ENCODE results near the gene SKIC8.

The SKIC8 gene

DNA sequence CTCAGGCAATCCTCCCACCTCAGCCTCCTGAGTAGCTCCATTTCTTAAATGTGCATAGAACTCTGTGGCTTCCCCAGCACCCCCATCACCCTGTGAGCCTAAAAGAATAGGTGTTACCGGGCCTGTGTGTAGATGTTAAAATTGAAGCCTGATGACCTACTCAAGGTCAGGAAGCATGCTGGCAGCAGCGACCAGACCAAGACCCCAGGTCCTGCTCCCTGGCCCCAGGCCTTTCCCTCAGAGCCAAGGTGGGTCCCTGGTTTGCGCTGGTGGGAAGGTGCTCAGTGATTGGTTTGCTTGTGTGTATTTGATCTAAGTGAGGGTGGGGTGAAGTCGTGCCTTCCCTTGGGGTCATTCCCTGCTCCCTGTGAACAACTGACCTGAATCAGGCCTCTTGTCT is 22.4 kb upstream of the SKIC8 start:
- DNase-seq, result no peak

DNA sequence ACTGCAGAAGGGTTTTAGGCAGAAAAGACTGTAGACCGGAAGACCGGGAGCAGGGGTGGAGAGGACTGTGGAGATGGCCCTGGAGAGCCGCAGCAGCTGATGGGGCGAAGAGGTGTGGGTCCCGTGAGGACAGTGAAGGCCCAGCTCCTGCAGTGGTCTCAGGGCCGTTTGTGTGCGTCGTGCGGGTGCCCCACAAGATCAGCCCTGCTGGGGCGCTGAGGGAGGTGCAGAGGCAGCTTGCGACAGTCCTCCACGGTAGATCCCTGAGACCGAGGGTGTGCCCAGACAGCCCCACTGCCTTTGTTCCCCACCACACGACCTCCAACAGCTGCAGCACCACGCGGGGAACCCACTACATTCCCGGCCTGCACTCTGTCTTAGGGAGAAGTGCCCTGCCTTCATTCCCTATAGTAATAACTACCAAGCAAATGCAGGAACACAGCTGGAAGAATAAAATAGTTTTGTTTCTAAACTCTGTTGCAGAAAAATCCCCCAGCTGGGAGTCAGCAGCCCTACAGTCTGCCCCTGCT is 21.7 kb upstream of the SKIC8 start:
- no peak for DNase-seq

DNA sequence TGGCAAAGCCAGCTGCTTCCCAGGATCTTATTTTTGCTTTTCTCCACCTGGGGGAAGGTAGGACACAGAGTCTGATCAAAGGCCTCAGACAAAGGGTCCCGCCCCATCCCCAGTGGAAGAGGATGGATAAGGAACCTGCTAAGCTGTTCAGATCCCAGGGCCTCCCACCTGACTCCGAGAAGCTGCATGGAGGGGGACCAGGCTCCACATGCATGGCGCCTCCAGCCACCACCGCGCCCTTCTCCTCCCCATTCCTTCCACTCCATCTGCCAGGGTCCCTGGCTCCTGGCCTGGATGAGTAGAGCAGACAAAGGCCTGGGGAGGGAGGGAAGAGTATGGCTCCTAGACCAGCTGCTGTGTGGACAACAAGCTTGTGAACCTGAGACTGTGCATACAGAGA is 20.8 kb upstream of the SKIC8 start:
- DNase-seq, result no peak

DNA sequence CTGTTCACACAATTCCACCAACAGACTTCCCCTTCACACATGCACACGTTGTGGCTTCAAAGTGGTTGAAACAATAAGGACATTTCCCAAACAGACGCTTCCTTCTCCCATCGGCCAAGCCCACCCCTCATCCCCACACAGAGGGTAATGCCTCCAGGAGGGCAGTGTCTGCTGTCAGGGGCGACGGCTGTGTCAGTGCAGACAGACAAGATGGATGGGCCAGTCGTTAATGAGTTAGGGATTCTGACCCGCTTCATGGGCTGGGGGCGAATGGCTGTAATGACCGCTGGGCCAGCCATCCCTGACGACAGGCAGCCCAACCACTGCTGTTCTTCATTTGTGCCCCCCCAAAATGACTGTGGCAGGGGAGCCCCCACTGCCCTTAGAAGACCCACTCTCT is 20.2 kb upstream of the SKIC8 start:
- no peak for DNase-seq

DNA sequence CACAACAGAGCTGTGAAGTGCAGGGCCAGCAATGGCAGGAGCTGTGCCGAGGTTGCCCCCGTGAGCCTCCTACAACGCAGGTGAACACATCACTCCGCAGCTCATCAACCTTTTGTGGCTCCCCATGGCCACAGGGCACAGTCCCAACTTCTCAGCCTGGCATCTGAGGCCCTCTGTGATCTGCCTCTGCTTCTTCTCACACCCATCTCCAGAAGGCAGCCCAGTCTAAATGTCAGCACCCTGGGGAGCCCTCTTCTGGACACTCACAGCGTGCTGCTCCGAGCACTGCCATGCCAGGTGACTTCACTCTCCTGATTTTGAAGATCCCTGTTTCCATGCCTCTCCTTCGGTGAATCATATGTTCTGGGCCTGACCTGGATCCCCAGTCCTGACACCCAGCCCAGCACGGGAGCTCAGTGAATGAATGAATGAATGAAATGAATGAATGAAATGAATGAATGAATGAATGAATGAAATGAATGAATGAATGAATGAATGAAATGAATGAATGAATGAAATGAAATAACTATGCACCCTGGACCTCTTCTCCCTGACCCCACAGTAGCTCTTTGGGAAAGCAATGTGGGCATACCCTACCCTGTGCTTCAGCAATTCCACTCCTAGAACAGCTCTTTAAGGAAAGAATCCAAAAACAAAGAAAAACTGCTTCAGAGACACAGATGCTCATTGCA is 17.9 kb upstream of the SKIC8 start:
- no peak for DNase-seq

DNA sequence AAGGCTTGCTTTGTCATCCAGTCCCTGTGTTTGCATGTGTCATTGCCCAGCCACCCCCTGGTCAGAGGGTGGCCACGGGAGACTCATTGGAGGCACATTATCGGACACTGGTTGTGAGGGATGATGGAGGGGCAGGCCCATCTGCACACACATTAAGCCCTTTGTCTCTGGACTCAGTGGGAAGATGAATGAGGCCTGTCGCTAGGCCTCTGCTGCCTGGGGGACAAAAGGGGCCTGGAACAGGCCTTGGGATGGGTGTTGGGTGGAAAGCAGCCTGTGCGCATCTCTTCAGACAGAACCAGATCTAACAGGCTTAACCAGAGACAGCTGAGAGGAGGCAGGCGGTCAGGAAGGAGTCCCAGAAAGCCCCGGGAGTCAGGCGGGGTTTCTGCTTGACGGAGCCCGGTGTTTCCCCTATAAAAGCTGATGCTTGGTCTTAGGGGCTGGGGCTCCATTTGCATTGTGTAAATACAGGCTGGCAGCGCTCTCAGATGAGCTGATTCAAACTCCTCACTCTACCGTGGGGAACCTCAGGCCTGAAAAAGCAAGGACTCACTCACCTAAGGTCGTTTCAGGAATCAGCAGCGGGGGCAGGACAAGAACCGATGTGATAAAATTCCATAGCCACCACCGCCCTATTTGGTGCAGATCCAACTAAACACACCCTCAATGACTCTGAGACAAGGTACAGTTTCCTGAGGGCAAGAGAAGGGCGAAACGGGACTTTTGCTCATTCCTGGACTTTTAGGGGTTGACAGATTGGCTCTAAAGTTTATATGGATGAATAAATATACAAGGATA is 17.1 kb upstream of the SKIC8 start:
- DNase-seq, result no peak

DNA sequence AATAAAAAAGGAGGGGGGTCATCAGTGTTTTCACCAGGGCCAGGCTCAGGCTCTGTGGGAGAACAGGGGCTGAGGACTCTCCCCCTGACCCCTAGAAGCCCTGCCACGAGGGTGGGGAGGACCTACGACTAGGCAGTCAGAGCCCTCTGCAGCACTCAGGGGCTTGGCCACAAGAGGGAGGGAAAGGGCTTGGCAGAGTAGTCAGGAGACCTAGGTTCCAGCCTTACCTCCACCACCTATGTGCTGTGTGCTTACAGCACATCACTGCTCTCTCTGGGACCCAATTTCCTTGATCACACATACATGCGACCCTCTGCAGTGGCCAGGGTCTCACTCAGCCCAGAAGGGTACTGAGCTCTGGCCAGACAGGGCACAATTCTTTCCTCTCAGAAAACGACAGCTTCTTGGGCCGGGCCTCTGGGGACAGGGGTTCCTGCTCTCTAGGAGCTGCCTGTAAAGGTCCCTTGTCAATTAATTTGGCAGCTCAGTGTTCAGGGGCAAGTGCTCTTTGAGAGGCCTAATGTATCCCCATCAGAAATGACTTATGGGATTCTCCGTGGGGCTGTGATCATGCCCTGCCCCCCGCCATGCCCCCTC is 16.4 kb upstream of the SKIC8 start:
- DNase-seq, result no peak

DNA sequence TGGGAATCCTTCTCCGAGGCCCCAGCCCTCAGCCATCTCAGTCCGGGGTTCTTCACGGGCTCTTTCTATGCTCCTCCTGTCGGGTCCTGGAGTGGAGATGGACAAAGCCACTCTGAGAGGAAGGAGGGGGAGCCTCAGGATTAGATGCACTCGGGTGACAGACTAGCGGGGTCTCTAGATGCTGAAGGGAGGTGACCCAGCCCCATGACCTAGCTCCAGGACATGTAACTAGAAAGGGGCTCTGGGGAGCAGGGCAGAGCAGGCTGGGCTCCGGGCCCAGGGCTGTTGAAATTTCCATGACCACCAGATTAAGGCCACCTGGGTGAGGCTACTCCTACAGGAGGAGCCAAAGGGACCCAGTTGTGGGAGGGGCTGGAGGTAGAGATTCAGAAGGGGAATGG is 14.8 kb upstream of the SKIC8 start:
- DNase-seq, result no peak

DNA sequence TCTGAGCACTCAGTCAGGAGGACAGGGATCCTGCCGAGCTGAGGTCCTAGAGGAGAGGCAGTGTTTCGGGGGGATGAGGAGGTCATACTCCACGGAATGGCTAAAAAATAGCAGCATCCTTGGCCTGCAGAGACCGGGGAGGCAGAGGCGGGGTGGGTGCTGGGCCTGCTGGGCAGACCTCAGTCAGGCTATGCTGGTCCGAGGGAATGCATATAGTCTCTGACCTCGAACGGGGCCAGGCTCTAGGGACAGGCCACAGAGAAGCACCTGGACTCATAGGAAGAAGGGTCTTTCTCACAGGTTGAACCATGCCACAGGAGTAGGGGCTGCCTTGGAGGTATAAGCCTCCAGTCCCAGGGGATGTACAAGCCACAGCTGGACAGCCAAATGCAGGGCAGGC is 14.0 kb upstream of the SKIC8 start:
- no peak for DNase-seq

DNA sequence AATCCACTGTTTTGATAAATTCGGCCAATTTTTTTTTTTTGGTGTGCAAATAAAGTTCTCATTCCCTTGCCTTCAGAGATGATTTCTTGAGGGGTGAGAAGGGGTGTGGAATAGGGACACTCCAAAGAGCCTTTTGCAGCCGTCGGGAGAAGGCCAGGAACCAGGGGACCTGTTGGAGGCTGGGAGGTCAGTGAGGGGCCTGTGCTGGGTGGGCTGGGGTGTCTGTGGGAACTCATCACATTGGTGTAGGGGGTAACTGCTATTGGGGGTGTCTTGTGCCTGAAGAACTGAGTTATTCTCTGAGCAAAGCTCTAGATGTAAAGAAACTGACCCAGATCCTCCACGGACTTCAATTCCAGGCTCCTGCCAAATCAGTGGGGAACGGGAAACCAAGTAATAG is 13.5 kb upstream of the SKIC8 start:
- DNase-seq, result no peak

DNA sequence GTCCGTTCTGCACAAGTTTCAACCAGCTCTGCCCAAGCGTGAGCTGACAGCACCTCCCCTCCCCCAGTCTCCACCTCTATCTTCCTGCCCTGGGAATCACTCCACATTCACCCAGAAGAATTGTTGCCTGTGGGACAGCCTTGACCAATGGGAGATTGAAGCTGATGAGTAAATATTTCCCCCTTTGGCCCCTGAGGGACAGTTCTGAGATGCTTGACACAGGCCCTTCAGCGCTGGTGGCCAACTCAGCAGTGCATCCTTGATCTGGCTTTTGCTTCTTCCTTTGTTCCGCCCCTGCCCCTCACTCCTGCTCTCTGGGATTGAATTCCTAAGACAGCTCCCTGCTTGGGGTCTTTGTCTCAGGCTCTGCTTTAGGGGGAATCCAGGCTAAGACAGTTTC is 13.1 kb upstream of the SKIC8 start:
- no peak for DNase-seq

DNA sequence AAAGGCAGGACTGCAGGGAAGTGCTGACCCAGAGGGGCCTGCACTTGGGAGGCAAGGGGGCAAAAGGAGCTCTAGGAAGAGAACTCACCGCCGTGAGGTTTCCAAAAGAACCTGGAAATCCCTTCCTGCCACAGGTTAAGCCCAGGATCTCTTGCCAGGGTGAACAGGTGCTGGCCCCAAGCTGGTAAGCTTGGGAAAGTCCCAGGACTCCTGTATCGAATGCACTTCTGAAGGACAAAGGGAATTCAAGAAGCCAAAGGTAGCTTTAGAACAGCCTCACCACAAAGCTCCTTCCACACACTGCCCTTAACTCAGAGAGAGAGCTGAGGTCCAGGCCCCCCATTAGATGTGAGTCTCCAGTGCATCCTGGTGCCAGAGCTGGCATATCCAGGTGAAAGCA is 11.9 kb upstream of the SKIC8 start:
- DNase-seq, result no peak

DNA sequence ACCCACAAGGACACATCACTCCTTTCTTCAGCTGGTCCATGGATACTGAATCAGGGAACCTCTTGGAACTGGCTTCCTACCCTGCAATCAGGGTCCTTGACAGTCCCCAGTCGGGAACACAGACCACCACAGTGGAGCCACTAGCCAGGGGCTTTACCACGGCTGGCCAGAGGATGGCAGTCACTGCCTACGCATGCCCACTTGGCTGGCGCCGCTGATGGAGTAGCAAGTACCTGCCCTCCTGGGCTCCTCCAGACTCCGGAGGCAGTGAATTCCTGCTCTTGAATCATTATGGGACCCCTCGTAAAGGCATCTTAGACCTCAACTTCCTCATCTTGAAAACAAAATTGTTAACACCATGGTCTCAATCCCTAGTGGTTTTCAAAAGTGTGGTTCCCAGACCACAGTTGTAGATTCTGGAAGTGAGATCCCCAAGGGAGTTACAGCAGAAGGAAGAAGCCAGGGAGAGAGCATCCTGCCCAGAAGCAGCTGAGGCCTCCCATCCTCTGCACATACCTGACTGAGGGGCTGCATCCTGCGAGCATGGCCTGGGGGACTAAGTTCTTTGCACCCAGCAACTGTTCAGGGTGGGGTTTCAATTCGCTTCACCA is 9.1 kb upstream of the SKIC8 start:
- peak; percentile 84 for DNase-seq

DNA sequence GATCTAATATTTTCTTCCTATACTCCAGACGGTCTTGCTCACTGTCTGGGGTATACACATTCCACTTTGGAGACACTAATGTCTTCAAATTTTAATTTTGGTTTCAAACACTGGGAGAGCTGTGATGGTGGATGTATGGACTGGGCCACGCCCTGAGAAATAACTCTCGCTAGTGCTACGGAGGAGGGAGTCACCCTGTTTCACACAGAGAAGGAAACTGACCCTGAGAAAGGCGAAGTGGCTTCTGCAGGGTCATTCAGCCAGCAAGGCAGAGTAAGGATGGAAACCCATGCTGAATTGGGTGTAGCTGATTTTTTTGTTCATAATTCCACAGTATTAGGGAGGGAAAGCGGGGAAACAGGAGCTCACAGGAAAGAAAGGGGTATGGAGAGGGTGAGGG is 8.6 kb upstream of the SKIC8 start:
- no peak for DNase-seq

DNA sequence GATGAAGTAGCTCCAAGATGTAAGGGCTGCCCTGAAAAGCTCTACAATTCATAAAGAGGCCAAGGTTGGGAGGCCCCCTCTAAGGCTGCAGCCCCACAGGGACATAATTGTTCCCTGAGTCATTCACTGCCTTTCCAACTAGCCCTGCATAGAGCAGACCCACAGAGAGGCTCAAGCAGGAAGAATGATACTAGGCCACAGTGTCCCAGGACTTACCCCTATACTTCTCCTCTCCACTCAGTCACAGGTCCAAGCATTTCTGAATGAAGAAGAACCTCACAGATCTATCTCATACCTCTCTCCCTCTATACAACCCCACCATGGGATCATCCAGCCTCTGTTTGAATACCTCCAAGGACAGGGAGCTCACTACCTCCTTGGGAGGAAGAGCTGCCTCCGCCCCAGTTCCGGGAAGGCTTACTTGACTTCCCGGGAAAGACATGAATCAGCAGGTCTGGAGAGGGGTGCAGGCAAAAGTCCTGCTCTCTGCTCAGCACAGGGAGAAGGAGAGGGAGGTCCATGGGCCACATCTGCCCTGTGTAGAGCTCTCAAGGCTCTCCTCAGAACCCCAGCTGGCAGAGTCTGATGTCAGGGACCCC is 6.9 kb upstream of the SKIC8 start:
- no peak for DNase-seq

DNA sequence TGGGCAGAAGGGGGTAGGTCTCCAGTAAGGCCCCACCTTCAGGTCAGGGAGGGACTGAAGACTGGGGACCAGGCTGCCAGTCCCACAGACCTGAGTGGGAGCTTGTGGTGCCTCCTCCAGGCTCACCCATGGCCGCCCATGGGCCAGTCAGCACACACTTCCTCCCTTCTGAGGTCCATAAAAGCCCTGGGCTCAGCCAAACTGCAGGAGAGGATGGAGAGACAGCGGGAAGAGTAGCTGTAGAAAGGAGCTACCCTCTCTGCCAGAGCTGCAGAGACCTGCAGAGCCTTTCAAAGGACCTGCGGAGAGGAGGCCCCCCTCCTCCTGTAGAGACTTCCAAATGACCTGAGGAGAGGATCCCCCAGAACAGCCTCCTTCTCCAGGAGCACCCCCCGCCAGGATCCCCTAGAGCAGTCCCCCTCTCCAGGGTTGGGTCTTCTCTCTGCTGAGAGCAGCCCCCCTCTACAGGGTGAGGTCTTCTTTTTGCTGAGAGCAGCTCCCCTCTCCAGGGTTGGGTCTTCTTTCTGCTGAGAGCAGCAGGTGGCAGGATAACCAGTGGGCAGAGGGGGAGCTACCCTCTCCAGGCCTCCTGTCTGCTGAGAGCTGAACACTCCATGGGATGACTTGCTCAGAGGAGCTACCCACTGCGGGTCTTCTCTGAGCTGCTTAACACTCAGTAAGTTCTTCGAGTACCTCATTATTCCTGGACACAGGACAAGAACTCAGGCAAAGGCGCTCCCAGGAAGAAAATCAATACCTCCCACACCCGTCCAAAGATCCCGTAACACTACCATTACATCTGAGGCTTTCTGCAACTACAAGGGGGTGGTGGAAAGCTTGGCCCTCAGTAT is 5.0 kb upstream of the SKIC8 start:
- DNase-seq, result no peak

DNA sequence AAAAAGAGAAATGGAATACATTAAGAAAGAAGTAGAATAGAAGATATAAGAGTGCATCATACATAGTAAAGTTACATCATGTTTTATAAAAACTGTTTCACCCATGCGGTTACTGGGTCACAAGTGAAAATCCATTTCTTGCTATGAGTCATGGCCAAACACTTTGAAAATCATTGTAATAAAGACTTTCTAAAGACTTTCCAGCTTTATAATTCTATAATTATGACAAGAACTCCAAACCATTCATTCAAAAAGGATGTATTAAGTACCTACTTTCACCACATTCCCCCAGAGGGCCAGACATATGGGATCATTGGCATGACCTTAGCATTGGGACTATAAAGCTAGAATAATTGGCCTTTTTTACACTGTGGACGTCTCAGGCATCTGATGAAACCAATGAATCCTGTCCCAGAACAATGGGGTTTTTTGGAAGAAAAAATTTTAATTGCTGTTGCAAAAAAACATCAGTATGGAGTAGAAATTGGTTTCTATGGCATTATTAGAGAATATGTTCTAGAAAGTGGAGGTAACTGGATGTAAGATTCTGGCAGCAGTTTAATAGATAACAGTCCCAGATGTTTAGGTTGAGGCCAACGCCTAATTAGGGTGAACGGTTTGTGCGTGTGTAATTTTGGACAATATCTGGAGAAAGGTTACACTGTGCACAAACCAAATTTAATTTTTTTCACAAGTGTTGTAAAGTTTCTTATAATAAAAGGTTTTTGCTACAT is 3.3 kb upstream of the SKIC8 start:
- DNase-seq, result no peak

DNA sequence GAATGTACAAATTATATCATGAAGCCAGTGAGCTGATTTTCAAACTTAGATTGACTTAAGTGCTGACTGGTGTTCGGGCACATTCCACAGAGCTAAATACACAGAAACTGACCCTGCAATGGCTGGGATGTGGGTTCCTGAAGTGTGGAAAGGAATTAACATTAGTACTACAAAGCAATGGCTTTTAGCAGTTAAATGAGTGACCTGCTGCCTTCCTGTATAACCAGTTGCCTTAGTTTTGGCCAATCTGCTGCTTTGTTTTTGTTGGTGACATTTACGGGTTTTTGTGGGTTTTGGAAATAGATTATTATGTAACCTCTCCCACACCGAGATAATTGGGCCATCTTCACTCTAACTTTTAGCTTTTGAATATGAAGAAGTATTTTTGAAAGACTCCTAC is 2.4 kb upstream of the SKIC8 start:
- DNase-seq, result no peak

DNA sequence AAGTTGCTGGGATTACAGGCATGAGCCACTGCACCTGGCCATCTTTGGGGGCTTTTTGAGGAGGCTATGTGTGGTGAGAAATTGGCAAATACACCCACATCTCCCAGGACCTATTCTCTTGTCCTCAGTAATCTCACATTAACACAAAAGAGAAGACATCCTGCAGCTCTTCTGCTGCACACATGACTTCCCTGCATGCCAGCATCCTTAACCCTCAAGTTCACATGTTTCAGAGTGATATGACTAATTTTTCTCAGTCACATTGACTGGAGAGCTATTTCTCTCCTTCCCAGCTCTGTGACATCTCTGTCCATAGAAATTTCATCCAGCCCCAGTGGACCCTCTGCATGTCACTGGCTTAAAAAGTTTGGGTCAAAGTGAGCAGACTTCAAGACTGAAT is 1.9 kb upstream of the SKIC8 start:
- no peak for DNase-seq

DNA sequence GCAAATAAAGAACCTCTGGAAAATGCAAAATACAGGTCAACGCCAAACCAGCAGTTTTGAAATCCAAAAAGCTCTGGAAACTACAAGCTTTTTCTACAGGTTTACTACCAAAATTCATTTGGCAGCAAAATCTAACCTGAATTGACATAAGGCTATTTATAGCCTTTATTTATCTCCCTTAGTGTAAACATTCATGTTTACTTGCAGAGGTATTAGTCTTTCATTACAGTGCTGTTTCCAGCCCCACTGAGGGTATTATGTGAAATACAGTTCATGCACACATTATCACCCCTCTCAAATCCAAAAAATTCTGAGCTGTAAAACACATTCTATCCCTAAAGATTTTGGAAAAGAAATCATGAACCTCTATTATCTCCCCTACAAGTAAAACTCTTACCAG is 7.2 kb downstream of the SKIC8 start:
- DNase-seq, result no peak

DNA sequence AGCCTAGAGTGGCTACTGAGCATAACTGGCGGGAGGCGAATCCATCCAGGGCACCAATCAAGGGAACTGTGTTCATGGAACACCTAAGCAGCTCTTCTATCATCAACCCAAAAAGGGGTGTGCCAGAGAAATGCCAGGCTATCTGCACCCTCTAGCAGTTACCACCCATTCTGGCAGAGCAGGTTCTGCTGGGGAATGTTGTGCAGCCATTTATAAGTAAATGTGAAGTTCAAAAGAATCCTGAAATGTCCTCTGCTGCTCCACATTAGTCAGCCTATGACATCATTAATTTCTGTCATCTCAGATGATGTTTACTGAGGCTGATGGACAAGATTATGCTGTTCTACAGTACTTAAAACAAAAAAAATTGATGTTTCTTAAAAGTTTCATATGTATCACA is 7.7 kb downstream of the SKIC8 start:
- DNase-seq, result no peak

DNA sequence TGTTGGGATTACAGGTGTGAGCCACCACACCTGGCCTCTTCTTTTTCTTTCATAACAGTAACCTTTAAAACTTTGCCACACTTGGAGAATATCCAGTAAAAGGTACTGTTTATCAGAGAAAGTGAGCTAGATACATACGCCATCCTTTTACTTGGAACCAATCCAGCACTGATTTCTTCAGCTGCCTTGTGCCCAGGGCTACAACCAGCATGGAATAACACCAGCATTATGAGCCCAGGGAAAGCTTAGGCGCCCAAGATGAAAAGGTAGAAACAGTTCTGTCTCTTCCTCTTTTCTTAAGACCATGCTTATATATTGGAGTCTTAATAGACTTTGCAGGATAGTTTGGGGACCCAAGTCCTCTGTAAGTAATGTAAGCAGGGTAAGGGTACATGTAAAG is 8.4 kb downstream of the SKIC8 start:
- no peak for DNase-seq

Measured in activated CD8-positive, alpha-beta memory T cell treated with anti-CD3 and anti-CD28 coated beads, Interleukin-2, amount 50 U/mL, for 48 hours (primary cell).